GOT3 (cell line): ENCODE measurements around the gene RABAC1.
A peak's percentile ranks its signal among the peaks of the same experiment; 100 is the strongest.
"Not testable (repeated sequence)": the region's sequence is repeated elsewhere in the genome, so short reads cannot be mapped to it uniquely, and the experiment has no call there.

Source experiments
- DNase-seq: peaks from one replicate; lab custom pipeline; 2025; ENCODE audit warnings: mixed read lengths; lab: John Stamatoyannopoulos, UW

The RABAC1 gene, protein sequence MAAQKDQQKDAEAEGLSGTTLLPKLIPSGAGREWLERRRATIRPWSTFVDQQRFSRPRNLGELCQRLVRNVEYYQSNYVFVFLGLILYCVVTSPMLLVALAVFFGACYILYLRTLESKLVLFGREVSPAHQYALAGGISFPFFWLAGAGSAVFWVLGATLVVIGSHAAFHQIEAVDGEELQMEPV

DNA sequence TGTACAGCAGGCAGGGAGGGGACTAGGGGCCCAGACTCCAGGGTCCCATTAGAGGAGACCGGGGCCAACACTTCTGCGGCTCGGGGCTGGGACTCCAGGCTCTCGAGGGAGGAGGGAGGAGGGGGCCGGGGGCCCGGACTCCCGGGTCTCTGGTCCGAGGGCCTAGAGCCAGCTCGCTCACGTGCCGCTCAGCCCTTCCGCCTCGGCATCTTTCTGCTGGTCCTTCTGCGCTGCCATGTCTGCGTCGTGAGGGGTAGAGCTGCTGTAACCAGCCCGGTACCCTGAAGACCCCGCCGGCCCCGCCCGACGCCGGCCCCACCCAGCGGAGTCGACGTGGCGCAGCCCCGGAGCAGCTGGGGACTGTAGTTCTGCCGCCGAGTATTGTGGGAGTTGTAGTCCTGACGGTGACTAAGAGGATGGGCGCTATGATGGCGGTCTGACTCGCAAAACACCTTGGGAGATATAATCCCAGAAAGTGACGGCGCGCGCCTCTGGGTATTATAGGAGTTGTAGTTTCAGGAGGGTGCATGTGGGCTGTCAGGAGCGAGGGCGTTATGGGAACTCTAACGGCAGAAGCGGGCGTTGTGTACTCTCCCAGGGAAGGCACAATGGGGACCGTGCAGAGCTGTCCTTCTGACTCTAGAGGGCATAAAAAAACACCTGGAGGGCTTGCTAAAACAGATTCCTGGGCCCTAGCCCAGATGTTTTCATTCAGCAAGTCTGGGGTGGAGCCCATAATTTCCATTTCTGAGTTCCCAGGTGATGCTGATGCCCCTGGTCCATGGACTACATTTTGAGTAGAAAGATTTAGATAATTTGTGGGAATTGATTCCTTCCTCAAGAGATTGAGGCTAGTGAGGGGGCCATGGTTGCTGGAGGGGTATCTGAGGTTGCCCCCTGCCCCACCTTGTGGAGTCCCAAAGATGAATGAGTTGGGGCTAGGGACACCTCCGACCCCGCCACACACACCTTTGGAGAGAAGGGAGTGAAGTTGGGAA lies at the start of gene RABAC1:
TSS of gene RABAC1 (minus strand) at position 266 of the 998 bp plus-strand sequence. CDS start at position 237, 29 bp downstream.
- DNase-seq = peak; percentile 47

DNA sequence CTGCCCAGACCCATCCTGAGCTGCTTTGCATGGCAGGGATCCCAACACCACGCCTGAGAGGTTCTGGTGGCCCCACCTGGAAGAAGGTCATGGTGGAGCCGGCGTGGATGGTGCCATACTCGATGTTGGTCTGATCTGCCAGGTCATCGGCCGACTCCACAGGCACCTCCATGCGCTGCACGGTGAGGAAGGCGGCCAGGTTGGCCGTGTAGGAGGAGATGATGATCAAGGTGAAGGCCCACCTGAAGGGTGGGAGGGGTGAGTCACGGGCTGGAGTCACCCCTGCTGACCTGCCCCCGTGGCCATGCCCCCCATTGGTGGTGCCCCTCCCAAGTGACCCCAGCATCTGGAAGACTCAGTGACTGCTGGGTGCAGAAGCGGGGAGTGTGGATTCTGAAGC lies 47.4 kb upstream of the RABAC1 start:
- DNase-seq = no peak

DNA sequence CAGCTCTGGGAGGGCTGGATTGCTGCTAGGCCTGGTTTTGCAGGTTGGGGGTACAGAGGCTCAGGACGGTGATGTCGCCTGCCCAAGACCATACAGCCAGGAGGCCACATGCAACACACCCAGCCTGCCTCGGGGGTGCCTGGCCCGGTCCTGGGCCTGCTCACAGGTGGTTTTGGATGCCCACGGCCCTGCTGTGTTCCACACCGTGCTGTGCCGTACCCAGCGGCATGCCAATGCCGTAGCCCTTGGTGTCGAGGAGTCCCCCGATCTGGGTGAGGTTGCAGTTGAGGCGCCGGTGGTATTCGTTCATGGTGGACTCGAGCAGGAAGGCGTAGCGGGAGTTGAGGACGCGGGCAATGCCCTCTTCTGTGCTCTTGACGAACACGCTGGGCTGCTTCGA lies 46.4 kb upstream of the RABAC1 start:
- DNase-seq = no peak

DNA sequence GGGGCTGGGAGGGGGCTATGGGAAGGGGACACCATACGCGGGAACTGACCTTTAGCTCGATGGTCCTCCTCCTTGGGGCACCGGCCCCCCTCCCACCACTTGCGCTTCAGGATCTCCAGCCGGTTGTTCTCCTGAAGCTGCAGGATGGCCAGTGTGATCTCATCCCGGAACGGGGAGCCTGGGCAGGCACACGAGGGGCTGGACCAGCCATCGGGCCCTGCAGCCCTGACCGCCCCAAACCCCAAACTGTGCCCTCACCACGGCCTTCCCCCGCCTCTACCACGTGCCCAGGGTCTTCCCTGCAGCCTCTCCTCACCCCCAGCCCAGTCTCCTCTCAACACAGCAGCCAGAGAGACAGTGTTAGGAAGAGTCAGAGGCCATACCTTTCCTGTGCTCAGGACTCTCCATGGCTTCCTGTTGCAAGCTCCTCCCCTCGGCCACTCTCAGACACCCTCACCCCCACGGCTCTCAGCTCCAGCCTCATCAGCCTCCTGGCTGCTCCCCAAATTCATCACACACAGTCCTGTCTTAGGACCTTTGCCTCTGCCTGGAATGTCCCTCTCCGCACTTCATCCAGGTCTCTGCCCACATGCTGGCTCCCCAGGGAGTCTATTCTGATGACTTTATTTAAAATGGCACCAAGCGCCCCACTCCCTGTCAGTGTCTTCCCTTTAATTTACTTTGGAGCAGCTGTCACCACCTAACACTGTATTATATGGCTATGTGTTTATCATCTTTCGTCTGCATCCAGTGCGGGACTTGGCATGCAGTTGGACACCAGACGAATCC lies 44.6 kb upstream of the RABAC1 start:
- DNase-seq = no peak

DNA sequence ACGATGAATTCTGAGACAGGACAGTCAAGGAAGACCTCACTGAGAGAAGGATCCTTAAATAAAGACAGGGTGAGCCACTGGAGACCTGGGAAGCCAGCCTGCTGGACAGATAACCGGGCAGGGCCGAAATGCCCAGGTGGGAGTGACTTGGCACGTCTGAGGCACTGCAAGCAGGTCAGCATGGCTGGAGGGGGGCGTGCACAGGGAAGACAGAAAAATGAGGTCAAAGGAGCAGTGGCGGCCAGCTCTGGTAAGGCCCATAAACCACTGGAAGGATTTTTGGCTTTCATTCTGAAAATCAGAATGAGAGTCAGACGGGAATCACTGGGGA lies 40.7 kb upstream of the RABAC1 start:
- no peak for DNase-seq

DNA sequence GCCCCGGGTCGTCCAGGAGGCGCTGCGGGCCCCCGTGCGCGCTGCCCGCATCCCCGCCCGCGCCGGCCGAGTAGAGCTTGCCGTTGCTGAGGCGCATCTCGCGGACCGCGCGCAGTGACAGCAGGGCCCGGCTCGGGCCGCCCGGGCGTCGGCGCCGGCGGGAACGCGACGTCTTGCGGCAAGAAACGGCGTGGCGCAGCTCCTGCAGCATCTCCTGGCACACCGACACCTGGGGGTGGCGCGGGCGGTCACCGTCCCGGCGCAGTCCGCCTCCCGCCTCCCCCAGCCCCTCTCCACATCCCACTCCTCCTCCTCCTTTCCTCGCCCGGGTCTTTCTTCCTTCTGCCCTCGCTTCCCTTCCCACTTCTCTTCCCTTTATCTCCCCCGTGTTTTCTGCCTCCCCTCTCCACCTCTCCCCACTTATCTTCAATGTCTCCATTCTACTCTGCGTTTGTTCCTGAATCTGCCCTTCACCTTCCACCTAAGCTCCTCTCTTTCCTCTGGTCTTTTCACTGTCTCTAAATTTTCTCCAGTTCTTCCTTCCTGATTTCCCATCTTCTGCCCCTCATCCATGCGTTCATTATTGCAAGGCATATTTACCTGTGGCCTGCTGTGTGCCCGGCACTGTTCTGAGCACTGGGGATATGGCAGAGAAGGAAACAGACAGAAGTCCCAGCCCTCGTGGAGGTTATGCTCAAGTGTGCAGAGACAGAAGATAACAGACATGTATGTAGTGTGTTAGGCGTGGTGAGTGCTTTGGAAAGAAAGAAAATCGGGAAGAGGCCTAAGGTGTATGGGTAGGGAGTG lies 40.2 kb upstream of the RABAC1 start:
- DNase-seq = no peak

DNA sequence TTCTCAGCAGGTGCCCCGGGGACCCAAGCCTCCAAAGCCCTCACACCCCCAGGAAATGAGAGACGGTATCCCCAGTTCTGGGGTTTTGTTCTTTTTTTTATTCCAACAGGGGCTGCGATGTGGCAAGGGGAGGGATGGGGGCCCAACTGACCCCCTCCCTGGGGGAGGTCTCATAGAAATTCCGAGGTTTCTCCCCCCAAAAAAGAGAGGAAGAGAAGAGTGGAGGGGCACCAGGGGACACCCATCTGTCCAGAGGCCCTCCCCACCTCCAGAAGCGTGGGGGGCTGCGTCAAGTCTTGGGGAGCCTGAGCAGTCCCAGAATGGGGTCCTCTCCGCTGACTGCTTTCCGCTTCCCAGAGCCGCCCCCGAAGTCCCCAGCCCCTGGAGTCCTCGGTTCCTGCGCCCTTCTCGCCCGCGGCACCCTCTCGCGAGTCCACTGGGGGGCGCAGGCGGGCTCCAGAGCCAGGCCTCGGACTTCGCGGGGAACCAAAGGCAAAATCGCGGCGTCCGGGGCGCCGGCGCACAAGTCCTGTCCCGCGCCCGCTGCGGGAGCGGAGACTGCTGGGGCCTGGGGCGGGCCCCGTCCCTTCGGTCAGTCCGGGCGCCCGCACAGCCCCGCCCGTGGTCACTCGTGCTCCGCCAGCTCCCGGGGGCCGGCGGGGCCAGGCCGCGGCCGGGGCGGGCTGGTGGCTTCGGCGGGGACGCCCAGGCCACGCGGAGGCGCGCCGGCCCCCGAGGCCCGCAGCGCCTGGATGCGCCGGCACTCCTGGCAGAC lies 39.3 kb upstream of the RABAC1 start:
- DNase-seq = no peak

DNA sequence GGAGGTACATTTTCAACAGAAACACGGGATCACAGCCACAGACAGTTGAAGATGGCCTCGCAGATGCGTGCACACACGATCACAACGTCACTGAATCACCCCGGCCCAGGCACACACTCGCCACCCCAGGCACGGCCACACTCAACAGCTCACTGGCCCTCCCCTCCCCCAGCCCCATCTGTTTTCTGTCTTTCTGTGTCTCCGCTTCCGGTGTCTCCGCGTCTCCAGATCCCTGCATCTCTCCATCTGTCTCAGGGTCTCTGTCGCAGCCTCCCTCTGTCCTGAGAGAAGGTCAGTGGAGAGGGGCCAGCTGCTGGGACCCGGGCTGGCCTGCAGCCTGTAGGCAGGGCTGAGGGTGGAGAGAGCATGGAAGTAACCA lies 38.7 kb upstream of the RABAC1 start:
- DNase-seq = no peak

DNA sequence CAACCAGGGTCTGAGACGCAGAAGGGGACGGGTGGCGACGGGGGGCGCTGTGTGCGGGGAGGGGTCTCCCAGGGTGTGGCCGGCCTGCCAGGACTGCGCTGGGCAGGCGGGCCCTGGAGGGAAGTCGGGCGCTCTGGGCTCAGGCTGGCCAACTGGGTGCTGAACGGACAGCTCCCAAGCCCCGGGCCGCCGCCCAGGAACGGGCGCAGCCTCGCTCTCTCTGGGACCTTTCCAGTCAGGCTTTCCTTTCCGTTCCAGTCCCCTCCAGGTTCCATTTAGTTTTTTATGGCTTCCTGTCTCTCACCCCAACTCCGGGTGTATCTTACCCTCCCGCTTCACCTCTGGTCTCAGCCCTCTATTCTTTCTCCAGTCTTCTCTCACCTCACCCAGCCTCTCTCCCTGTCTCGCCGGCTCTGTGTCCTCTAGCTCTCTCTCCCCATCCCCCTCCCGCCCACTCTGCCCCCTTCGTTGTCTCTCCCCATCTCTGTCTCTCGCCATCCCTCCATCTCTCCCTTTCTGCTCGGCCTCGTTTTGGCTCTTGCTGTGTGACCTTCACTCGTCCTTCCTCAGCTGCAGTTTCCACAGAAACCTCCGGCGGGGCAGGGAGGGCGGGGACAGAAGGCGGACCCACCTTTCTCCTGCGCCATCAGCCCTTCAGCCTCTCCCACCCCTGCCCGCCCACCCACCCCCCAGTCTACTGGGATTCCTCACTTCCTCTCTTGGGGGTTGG lies 38.2 kb upstream of the RABAC1 start:
- no peak for DNase-seq

DNA sequence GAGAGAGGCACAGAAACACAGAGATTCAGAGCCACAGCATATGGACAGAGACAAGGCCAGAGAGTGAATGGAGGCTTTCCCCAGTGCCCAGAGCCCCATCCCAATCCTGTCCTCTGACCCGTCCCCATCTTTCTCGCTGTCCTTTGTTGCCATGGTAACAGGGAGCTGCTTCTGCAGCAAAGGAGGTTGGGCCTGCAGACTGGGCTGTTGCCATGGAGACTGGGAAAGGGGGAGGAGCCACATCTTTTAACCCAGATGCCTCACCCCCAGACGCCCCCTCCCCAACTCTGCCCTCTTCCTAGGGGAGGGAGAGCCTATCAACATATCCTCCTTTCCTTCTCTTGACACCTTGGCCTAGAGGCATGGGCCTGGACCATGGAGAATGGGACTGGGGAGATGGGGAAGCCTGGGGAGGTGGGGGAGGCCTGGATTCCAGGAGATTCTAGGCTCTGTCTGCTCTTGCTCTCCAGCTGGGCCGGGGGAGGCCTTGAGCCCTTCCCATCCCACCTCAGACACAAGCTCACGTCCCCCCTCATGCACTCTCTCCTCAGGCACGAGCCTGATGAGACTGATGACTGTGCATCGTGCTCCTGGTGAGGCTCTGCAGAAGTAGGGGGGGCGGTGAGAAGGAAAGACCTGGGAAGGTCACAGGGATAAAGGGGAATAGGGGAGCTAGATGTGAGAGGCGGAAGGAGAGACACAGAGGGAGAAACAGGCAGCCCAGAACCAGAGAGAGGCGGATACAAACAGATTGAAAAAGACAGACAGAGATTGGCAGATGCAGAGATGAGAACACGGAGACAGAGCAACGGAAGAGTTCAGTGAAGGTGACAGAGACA lies 37.1 kb upstream of the RABAC1 start:
- no peak for DNase-seq

DNA sequence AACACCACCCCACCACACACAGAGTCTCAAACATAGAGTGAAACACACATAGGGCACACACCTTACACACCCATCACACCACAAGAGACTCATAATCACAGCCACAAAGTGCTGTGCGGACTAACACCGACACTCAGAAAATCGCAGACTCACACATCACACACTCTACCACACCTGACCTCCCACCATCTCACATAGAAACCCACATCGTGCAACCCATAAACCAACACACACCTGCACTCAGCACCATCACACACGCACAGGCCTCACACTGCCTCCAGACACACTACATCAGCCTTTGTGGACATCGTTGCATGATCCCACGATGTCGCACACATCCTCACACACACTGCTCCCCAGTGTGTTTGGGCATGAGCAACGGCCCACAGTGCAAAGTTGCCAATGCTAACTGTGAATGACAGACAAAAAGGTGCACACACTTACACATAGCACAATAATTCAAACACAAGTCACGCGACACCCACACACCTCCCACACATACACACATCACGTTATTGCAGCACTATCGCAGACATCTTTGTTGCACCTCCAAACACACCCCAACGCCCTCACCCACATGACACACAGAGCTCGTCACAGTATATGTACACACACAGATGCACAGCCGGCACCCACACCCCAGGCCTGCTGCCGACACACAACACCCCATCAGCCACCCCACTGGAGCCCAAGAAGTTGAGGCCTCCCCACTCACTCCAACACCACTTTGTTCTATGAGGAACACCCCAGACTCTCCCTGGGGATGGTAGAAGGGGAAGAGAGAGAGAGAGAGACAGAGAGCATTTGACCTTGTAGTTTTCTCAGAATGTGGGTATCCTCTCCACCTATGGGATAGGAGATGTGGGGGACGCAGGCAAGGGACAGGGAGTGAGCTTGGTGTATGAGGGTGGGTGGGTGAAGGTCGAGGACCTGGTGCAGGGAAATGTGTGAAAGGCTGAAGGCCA lies 36.2 kb upstream of the RABAC1 start:
- no peak for DNase-seq

DNA sequence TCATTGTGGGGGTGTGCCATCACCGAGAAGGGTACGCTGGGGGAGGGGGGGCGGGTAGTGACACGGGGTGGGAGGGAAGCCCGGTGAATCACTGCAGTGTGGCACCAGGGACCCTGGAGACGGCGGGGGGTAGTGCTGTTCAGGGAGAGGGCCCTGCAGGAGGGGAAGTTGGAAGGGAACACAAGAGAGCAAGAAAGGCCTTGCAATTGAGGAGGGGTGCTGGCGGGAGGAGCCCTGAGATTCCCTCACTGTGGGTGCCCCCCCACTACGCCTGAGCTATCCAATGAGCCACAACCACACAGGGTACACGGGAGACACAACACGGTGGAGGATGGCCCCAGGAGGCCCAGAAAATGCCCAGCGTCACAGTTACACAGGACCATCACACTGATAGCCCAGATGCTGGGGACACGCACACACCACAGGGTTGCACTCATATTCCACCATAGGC lies 35.4 kb upstream of the RABAC1 start:
- DNase-seq = no peak

DNA sequence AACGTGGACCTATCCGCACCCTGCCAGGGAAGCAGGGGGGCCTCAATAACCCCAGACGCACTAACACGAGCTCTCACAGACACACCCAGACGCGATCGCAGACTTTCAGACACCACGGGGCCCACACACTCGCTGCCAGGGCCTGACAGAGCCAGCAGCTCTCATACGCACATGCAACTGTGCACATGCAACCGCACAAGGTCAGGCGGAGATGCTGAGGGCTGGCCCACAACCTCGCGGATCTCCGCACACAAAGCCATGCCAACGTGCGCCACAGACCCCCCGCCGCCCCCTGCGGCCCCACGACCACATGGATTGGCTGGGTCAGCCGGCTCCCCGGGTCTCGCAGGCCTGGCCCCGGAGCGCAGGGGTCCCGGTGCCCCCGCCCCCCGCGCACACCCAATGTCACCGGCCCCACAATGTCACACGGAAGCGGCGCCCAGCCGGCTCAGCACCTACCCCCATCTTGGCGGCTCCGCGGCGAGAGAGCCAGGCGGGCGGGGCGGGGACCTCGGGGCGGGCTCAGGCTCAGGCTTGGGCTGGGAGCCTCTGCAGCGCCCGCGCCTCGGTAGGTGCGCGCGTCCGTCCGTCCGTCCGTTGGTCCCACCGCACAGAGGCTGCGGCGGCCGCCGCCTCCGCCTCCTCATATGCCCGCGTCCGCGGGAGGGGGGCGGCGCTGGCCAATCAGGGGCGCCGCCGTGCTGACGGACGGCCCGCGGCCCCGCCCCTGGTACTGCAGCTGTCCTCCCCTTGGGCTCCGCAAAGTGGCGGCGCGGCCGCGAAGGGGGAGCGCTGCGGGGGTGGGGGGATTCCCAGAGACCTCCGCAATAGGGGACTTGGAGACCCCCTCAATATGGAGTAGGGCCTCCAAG lies 34.7 kb upstream of the RABAC1 start, which contains the start of gene ATP1A3:
TSS of gene ATP1A3 (minus strand) at position 619 of the 872 bp plus-strand sequence. CDS start at position 465, 154 bp downstream.
- no peak for DNase-seq

DNA sequence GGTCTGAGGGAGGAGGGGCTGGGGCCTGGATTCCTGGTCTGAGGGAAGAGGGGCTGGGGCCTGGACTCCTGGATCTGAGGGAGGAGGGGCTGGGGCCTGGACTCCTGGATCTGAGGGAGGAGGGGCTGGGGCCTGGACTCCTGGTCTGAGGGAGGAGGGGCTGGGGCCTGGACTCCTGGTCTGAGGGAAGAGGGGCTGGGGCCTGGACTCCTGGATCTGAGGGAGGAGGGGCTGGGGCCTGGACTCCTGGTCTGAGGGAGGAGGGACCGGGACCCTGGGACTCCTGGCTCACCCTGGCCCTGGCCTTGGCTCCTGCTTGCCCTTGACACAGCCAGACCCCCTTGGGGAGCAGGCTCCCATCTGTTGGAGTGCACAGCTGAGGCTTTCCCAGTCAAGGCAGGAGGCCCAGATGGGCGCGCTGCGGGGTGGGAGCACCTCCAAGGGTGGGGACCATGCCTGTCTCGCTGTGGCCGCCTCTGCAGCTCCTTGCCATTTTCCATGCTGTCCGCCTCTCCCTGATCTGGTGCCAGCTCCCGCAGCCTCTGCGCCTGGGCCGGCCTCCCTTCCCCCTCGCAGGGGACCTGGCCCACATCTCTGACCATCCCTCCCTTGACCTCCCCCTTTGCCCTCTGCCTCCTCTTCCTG lies 32.9 kb upstream of the RABAC1 start:
- not testable (repeated sequence) for DNase-seq

DNA sequence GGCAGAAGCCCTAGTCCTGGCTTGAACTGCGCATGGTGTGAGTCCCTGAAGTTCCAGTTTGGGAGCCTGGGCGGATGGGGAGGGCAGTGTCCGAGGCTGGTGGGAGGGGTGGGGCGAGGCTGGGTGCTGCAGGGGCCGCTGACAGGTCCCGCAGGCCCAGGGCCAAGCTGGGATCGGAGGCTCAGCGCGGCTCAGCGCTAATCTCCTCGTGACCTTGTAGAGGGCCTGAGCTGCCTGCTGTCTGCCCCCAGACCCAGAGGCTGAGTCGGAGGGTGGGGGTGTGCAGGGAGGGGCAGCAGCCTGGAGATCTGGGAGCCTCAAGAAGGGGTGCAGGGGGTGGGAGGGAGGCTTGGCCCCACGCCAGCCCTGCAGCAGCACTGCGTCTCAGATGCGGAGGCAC lies 31.9 kb upstream of the RABAC1 start:
- no peak for DNase-seq

DNA sequence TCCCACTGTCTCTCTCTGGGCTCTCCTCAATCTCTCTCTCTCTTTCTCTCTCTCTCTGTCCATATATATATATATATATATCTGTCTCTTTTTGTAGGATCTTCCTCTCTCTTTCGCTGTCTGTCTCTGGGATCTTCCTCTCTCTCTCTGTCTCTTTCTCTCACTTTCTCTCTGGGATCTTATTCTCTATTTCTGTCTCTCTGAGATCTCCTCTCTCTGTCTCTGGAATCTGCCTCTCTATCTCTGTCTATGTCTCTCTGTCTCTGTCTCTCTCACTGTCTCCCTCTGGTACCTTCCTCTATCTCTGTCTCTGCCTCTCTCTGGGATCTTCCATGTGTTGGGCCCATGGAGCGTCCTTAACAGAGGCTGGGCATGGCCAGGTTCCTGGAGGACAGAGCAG lies 31.5 kb upstream of the RABAC1 start:
- DNase-seq = no peak
